SKM-1 treated with dmso at 0.1 percent for 144 hours (cell line): Measurements from ENCODE around the gene RSAD2.

Experiments used
- DNase-seq: peaks from one replicate; lab custom pipeline; 2025; ENCODE audit not compliant: unreplicated experiment; lab: John Stamatoyannopoulos, UW

Gene RSAD2

DNA sequence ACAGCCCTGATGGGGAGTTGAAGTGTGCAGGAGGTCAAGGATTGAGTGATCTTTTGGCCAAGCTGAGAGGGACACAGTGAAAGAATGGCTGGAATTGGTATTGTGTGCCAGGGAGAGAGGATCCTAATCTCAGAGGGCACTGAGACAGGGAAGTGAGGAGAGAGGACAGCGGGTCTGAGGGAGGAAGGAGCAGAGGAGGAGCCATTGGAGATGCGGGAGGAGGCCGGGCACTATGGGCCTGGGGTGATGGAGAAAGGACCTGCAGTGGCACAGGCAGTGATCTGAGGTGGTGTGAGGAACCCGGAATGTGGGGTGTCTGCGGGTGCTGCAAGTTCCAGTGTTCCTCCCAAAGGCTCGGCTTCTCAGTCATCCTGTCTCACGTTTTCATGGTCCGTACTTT, 66.4 kb downstream of the RSAD2 start:
- no peak for DNase-seq

DNA sequence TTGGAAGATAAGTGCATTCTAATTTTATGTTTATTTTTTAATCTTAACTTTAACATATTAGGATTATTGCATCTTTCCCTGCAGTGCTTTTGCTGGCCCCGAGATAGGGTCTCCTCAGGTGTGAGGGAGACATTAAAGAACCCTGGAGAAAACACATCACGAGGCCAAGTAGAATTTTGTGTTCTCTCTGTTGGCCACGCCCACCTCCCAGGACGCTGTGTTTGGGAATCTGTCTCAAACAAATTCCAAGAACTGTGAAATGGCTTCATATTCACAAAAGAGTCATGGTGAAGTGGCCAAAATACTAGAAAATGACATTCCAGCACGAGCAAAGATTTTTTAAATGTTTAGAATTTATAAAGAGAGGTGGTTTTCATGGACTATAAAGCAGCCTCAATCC, 67.0 kb downstream of the RSAD2 start:
- DNase-seq = no peak

DNA sequence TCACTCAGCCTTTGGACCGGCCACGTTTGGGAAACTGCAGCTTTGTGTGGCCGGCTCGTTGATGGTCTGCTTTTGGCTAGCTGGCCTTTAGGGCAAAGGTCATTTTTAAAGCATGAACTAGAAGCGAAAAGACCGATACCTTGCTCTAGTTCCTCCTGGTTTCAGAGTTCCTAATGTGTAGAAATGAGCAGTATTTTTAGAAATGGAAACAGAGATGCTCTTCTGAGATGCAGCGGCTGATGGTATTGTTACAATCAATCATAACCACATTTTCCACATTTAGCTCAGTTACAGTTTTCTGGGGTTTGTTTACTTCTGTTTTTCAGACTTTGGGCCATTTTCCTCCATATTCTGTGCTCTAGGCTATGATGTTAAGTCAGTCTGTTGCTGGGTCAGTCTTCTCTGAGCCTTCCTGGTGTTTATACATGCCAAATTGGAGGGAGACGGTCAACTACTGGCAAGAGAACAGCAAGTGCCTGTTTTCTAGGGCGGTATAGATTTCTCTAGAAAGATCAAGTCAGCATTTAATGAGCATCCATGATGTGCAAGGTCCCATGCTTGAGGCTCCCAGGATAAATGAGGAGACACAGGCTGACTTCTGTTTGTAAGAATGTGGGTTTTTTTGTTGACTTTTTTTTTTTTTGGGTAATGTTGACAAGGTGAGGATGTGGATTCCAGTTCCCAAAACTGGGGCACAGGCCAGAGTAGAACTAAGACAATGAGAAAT, 67.7 kb downstream of the RSAD2 start:
- peak; percentile 52 for DNase-seq

DNA sequence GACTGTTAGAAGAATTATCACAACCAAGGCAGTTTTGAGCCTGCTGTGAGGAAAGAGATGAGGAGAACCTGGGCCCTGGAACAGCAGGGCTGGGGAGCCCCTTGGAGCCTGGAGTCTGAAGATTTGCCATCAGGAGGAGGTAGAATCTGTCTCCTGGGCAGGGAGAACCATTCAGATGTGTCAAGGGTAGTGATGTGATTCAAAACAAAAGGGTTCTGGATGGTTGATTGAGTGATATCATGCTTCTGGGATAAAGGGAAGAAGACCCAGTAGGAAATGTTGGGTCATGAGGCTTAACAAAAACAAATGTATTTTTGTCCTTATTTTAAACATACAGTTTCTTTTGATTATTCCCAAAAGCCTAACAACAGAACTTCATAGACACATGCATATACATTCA, 68.2 kb downstream of the RSAD2 start:
- no peak for DNase-seq

DNA sequence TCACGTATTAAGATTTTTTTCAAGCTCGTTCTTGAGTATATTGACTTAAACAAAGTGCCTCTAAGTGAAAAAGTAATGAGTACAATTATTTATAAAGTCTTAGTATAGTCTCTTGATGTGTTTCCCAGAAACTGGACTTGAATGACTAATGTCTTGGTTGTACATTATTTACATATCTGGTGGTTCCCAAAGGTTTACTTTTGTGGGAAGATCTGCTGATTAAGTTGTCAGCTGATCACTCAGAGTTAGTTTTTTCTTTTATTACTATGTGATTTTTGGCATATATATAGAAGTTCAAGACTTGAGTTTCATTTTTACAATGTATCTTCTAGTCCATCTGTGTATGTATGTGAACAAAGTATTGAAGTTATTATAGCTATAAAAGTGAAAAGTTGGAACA, 69.1 kb downstream of the RSAD2 start:
- DNase-seq = no peak
